MM.1S (cell line): ENCODE results near the gene NFRKB.

Experiments used
- CTCF ChIP-seq: fragments of 300-600 bp; sonication (generic); IDR thresholded peaks from 2 replicates; pipeline ENCODE4 v1.5.1; 2016; ENCODE audit warnings: antibody characterized with exemption, low read length, mixed read lengths
- EZH2phosphoT487 ChIP-seq: fragments of 300-600 bp; sonication (generic); IDR thresholded peaks from 2 replicates; pipeline ENCODE4 v1.6.1; 2018; ENCODE audit warnings: antibody characterized with exemption, low read length

- no peak for TF ChIP-seq CTCF
- no peak for TF ChIP-seq EZH2phosphoT487
Measured at GRCh38 chr11:129930296-129930695, 34.9 kb upstream of the NFRKB start.
